ENCODE measurements around the gene ARMC5. TPM values are rescaled to one million over a fixed set of nuclear protein-coding genes. Genes with fewer than 3 reads are reported as not detected.

The ARMC5 gene
- total and polyA plus RNA-seq, 9 of the 15 experiments (the other 6 are each of a cell fraction or from before 2014, with no cell fraction given), result 0.11 to 13.5 (median 2.1) TPM

DNA sequence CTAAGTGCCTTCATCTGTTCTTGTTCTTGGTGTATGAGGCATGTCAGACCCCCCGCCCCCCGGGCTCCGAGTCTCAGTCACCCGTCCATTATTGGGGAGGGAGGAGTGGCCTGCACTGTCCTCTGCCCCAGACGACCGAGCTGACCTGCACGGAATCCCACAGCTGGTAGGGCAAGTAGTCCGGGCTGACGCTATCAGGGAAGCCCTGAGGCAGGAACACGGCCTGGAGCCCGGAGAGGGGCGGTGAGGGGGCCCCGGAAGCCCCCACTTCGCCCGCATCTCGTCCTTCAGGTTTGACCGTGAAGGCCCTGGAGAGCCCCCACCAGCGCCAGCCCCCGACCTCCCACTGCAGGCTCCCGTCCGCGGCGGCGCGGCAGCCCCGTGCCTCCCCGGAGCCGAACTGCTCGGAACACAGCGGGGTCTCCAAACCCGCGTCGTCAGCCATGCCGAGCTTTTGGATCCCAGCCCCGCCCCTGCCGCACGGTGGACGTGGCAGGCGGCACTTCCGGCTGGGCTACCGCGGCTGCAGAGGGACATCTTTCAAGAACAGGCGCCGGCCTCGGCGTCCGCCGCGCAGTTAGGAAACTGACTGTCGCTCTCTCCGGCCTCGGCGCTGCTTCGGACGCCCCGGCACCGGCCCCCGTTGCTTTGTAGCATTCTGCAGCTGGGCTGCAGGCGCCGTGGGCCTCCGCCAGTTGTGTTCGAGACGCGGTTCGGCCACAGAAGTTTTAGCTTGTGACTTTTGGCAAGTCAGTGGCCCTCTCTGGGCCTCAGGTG lies 48.8 kb downstream of the ARMC5 start, which contains the start of gene RUSF1 (continued):
- TF ChIP-seq, protein P1, sequence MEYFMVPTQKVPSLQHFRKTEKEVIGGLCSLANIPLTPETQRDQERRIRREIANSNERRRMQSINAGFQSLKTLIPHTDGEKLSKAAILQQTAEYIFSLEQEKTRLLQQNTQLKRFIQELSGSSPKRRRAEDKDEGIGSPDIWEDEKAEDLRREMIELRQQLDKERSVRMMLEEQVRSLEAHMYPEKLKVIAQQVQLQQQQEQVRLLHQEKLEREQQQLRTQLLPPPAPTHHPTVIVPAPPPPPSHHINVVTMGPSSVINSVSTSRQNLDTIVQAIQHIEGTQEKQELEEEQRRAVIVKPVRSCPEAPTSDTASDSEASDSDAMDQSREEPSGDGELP (CRISPR knock-in tag; IDR thresholded peaks at IDR 0.05; ENCODE audit: borderline replicate concordance), result peak; percentile 86
- TF ChIP-seq ZNF408 (CRISPR knock-in tag; IDR thresholded peaks at IDR 0.05; ENCODE audit: low read depth), result no peak
- TF ChIP-seq GTF2F1 (IDR thresholded peaks at IDR 0.05; ENCODE audit: low read depth, low read length), result peak; percentile 52; the same call in 1 of the 2 replicates
- peak; percentile 89 for TF ChIP-seq SUPT5H (IDR thresholded peaks at IDR 0.05)
- peak; percentile 75 for TF ChIP-seq KLF13 (tag; IDR thresholded peaks at IDR 0.05; ENCODE audit: borderline replicate concordance, low read depth)
- peak; percentile 50 for TF ChIP-seq EP300 (IDR thresholded peaks at IDR 0.05; ENCODE audit: low read length)
- TF ChIP-seq TRIM28 (IDR thresholded peaks at IDR 0.05), result peak; percentile 55; the same call in 1 of the 2 replicates
- no peak for TF ChIP-seq NFXL1 (CRISPR knock-in tag; IDR thresholded peaks at IDR 0.05)
- no peak for TF ChIP-seq KDM2B (CRISPR knock-in tag; IDR thresholded peaks at IDR 0.05)
- TF ChIP-seq RBM34 (IDR thresholded peaks at IDR 0.05; ENCODE audit: borderline replicate concordance, insufficient read depth, low read length), result 0 out of 2 replicates have a peak, but pooled peaks have one; percentile 78
- TF ChIP-seq SRSF9 (IDR thresholded peaks at IDR 0.05; ENCODE audit: borderline replicate concordance, low read depth, low read length), result no peak
- no peak; the same call in 1 of the 2 replicates for TF ChIP-seq CREB3 (tag; conservative IDR thresholded peaks at IDR 0.05; ENCODE audit: low read depth)
- TF ChIP-seq ZBTB7A (IDR thresholded peaks at IDR 0.05; ENCODE audit: borderline replicate concordance, control insufficient read depth, low read depth, low read length), result peak; percentile 89
- no peak for TF ChIP-seq CBX8 (IDR thresholded peaks at IDR 0.05; ENCODE audit: borderline replicate concordance, extremely low read depth, low read depth, low read length, poor library complexity, severe bottlenecking)
- no peak for TF ChIP-seq BRF2 (IDR thresholded peaks at IDR 0.05; ENCODE audit: borderline replicate concordance, insufficient read depth, insufficient read length)
- TF ChIP-seq ATF1 (CRISPR knock-in tag; IDR thresholded peaks at IDR 0.05), result peak; percentile 20; the same call in 1 of the 2 replicates
- peak; percentile 81 for TF ChIP-seq ATF1 (tag; IDR thresholded peaks at IDR 0.05)
- peak in 1 of 2 experiments; percentile 11; a peak in 1 of 4 replicates for TF ChIP-seq FOXK2 (conservative IDR thresholded peaks at IDR 0.05 in 1 of 2, IDR thresholded peaks at IDR 0.05 in 1 of 2; ENCODE audit: low read depth in 2 of 2)
- TF ChIP-seq LCOR (CRISPR knock-in tag; IDR thresholded peaks at IDR 0.05), result peak; percentile 92; the same call in 1 of the 2 replicates
- no peak for TF ChIP-seq PKNOX1 (IDR thresholded peaks at IDR 0.05)
- no peak for TF ChIP-seq CHD2 (IDR thresholded peaks at IDR 0.05; ENCODE audit: low read depth, low read length)
- TF ChIP-seq ZNF589 (CRISPR knock-in tag; IDR thresholded peaks at IDR 0.05; ENCODE audit: low read depth), result peak; percentile 62; the same call in 1 of the 2 replicates
